CD4-positive, alpha-beta T cell treated with Interleukin-2 at 100 ng/mL for 4 hours (primary cell): Measurements from ENCODE around the gene ARAF.
"Not testable (repeated sequence)": the region's sequence is repeated elsewhere in the genome, so short reads cannot be mapped to it uniquely, and the experiment has no call there.

ENCODE experiments used
- DNase-seq: peaks from one replicate; pipeline ENCODE4 v3.0.0-alpha.2; 2020; ENCODE audit warnings: low spot score

The ARAF gene

DNA sequence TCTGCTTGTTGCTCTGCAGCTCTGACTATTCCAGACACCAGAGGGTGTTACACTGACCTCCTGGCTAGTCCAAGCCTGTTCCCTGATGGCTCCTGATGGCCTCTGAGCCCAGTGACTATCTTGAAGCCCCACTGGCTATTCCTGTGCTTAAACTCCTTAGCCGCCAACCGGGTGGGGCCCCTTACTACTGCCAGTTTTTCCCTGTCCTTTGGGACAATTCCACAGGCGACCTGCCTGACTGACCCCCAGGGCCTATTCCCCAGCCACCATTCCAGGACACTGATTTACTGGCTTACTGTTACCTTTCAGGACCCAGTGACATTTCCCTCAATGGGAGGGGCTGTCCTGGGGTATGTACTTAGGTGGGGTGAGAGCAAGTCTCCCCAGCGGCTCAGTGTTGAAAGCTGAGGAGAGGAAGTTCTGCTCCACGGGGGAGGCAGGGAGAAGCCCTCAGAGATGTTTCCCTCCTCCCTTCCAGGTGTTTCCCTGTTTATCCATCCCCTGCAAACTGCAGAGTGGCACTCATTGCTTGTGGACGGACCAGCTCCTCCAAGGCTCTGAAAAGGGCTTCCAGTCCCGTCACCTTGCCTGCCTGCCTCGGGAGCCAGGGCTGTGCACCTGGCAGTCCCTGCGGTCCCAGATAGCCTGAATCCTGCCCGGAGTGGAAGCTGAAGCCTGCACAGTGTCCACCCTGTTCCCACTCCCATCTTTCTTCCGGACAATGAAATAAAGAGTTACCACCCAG, 25.2 kb downstream of the ARAF start:
- DNase-seq, result no peak

GRCh38 chrX:47587091-47587891, 26.3 kb downstream of the ARAF start:
- DNase-seq, result no peak

- DNase-seq, result no peak
Measured at GRCh38 chrX:47587906-47588735, 27.1 kb downstream of the ARAF start.

DNA sequence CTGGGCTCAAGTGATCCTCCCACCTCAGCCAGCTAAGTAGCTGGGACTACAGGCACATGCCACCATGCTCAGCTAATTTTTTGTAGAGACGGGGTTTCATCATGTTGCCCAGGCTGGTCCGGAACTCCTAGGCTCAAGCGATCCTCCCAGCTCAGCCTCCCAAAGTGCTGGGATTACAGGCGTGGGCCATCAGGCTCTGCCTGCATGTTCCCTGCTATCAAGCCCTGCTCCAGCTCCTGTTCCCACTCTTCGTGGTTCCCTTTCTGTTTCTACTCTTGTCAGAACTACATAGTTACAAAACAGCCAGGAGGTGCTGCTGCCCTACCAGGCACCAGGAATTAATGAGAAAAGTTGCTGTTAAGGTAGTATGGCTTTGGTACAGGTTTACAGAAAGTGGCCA, 30.0 kb downstream of the ARAF start:
- DNase-seq, result no peak

DNA sequence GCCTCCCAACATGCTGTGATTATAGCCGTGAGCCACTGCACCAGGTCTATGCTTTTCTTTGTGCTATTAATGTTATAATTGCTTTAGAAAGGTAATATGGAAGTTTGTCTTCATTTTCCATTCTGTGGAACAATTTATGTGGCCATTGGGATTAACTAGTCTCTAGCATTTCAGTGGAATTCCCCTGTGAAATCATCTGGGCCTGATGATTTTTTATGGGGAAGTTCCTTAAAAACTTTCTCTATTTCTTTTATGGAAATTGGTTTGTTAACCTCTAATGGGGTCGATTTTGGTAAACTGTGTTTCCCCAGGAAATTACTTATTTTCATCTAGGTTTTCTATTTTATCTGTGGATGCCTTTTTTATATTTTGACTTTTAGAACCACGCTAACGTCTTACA, 32.5 kb downstream of the ARAF start:
- no peak for DNase-seq

DNA sequence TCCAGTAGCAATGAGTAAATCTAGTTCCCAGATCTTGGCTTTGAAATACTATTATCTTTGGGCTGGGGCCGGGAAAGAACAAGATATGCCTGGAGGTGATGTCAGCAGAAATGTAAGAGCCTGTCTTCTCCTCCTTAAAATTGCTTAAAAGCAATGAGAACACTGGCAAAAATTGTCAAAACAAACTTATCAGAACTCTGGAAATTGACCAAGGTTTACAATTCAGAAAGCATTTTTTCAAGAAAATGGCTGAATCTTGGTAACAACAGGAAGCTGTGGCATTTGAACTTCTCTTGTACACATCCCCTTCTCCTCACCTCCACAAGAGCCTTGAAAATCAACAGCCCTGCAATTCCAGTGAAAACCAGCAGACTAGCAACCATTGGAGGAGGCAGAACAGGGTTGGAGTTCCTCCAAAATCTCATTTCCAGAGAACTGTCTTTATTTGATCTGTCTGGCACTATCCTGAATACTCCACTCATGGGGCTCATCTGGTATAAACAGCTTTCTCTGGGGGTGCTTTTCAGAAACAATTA, 34.8 kb downstream of the ARAF start:
- no peak for DNase-seq

GRCh38 chrX:47596256-47596655, 35.3 kb downstream of the ARAF start:
- DNase-seq, result no peak

DNA sequence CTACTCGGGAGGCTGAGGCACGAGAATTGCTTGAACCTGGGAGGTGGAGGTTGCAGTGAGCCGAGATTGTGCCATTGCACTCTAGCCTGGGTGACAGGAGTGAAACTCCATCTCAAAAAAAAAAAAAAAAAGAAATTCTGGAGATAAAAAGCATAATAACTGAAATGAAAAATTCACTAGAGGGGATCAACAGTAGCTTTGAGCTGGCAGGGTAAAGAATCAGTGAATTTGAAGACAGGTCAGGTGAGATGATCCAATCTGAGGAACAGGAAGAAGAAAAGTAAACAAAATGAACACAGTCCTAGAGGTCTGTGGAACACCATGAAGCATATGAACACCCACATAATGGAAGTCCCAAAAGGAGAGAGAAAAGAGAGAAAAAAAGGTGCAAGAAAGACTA, 36.2 kb downstream of the ARAF start:
- DNase-seq, result no peak

- DNase-seq, result not testable (repeated sequence)
Measured at GRCh38 chrX:47603125-47603524, 42.1 kb downstream of the ARAF start.

GRCh38 chrX:47605024-47605423, 44.0 kb downstream of the ARAF start:
- DNase-seq, result no peak

GRCh38 chrX:47607091-47607490, 46.1 kb downstream of the ARAF start:
- no peak for DNase-seq

- no peak for DNase-seq
Measured at GRCh38 chrX:47608130-47608810, 47.3 kb downstream of the ARAF start.

- DNase-seq, result no peak
Measured at GRCh38 chrX:47610511-47610910, 49.5 kb downstream of the ARAF start.

- DNase-seq, result no peak
Measured at GRCh38 chrX:47611489-47611888, 50.5 kb downstream of the ARAF start.

DNA sequence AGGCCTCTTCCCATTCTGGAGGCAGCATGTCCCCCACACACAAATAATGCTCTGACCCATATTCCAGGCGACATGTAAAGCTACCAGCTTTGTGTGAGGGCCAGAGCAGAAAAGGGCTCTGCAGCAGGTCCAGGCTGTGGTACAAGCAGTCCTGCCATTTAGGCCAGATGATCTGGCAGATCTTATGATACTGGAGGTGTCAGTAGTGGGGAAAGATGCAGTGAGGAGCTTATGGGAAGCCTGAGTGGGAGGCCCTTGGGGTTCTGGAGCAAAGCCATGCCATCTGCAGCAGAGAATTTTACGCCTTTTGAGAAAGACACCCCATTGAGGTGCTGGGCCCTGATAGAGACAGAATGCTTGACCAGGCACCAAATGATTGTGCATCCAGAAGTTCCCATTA, 50.9 kb downstream of the ARAF start:
- no peak for DNase-seq

- no peak for DNase-seq
Measured at GRCh38 chrX:47612418-47612817, 51.4 kb downstream of the ARAF start.

- no peak for DNase-seq
Measured at GRCh38 chrX:47613082-47613481, 52.1 kb downstream of the ARAF start.

DNA sequence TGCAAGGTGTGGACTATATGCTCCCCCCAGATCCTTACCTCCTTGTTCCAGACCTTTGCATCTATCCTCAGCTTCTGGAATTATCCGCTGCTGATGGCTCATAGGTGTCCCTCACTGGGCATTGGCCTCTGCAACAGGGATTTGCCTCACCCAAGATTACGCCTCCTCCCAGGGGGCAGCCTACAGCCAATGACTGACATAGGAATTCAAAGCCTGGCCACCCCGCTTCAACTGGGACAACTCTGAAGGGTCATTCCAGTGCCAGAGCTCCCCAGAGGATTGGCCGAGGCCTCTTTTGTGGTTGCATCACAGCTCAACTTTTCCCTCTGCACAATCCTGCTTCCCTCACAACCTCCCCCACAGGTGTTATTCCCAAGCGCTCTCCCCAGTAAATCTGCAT, 53.6 kb downstream of the ARAF start:
- DNase-seq, result no peak

DNA sequence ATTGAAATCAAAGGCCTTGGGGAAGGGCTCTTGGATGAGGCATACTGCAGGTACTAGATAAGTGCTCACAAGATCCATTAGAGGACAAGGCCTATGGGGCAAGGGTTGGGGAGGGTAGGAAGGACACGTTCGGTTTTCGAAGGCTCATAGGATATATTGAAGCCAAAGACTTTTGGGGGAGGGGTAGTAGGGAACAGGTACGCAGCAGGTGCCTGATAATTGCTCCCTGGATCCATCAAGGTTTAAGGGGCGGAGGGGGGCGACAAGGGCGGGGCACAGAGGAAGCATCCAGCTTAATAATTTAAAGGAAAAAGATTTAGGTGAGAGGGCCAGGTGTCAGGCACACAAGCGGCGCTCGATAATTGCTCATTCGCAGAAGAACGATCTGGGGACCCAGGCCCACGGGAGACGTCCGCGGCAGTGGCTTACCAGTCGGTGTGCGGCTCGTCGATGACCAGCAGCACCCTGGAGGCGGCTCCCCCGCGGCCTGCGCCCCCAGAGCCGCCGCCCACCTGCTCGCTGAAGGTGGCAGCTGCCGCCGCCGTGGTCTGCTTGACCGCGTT, 58.0 kb downstream of the ARAF start:
- no peak for DNase-seq

DNA sequence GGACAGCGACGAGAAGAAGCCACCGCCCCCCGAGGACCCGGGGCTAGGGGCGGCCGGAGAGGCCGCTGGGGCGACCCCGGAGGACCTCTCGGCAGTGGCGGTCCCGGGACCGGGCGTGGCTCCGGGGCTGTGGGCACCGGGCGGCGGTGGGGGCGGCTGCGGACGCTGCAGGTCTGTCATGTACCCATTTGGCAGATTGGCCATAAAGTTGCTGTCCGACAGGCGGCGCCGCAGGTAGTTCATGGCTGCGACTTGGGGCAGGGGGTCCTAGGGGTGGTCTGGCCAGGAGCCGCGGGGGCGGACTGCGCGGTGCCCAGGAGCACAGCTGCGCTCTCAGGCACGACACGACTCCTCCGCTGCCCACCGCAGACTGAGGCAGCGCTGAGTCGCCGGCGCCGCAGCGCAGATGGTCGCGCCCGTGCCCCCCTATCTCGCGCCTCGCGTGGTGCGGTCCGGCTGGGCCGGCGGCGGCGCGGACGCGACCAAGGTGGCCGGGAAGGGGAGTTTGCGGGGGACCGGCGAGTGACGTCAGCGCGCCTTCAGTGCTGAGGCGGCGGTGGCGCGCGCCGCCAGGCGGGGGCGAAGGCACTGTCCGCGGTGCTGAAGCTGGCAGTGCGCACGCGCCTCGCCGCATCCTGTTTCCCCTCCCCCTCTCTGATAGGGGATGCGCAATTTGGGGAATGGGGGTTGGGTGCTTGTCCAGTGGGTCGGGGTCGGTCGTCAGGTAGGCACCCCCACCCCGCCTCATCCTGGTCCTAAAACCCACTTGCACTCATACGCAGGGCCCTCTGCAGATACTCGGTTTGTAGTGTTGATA, 58.7 kb downstream of the ARAF start, which contains the start of gene SYN1:
SYN1 (minus strand) TSS at position 372 of the 817 bp plus-strand sequence; CDS start at position 243, 129 bp downstream.
- DNase-seq, result peak; percentile 81
